Liver (tissue), 9 donors: ENCODE measurements around the gene ENO4. TPM values are rescaled to one million over a fixed set of nuclear protein-coding genes. Genes with fewer than 3 reads are reported as not detected.

Experiments
- DNase-seq: peaks from one replicate; pipeline ENCODE4 v3.0.0-alpha.2; 2017; ENCODE audit warnings: low spot score
- H3K27ac ChIP-seq, 2 donors: one replicate each; pipeline ENCODE4 v1.7.0; 2013; ENCODE audit warnings: inconsistent platforms in 2 of 2, low read length in 2 of 2, control low read depth in 1 of 2, low read depth in 1 of 2, mild to moderate bottlenecking in 1 of 2
- H3K27me3 ChIP-seq, 4 donors: one replicate each; pipeline versions ENCODE4 v1.6.1 to v1.7.0; 2013; ENCODE audit warnings: low read length in 3 of 4, inconsistent platforms in 1 of 4, mild to moderate bottlenecking in 1 of 4, moderate library complexity in 1 of 4; ENCODE audit not compliant: control insufficient read depth in 4 of 4, insufficient read depth in 4 of 4
- H3K36me3 ChIP-seq, 4 donors: one replicate each; pipeline versions ENCODE4 v1.6.1 to v1.7.0; 2013; ENCODE audit warnings: low read length in 3 of 4, mild to moderate bottlenecking in 3 of 4, low read depth in 1 of 4, moderate library complexity in 1 of 4; ENCODE audit not compliant: control insufficient read depth in 4 of 4, insufficient read depth in 3 of 4
- H3K4me1 ChIP-seq, 4 donors: one replicate each; pipeline versions ENCODE4 v1.6.1 to v1.7.0; 2013; ENCODE audit warnings: low read length in 3 of 4, mild to moderate bottlenecking in 3 of 4, moderate library complexity in 1 of 4; ENCODE audit not compliant: control insufficient read depth in 4 of 4, insufficient read depth in 4 of 4
- H3K4me3 ChIP-seq, 3 donors: one replicate each; pipeline versions ENCODE4 v1.6.1 to v1.7.0; 2013; ENCODE audit warnings: low read length in 3 of 3, control low read depth in 1 of 3, low read depth in 1 of 3, mild to moderate bottlenecking in 1 of 3
- H3K9ac ChIP-seq, 2 donors: one replicate each; pipeline ENCODE4 v1.7.0; 2013; ENCODE audit warnings: low read length in 2 of 2, mild to moderate bottlenecking in 2 of 2, moderate library complexity in 2 of 2, control low read depth in 1 of 2, low read depth in 1 of 2
- H3K9me3 ChIP-seq, 4 donors: one replicate each; pipeline versions ENCODE4 v1.6.1 to v1.7.0; 2013; ENCODE audit warnings: low read length in 3 of 4; ENCODE audit not compliant: control insufficient read depth in 4 of 4
- ATF3 ChIP-seq: IDR thresholded peaks from 2 replicates; pipeline ENCODE4 v1.6.1; 2016; ENCODE audit warnings: antibody characterized with exemption
- CTCF ChIP-seq: fragments of 150-350 bp; IDR thresholded peaks from 2 replicates; pipeline ENCODE4 v1.5.1; 2017; ENCODE audit warnings: improper control_type of control experiment, low read depth, low read length; ENCODE audit not compliant: missing input control
- FOXA1 ChIP-seq: IDR thresholded peaks from 2 replicates; pipeline ENCODE4 v1.6.1; 2016; ENCODE audit warnings: antibody characterized with exemption
- FOXA2 ChIP-seq: IDR thresholded peaks from 2 replicates; pipeline ENCODE4 v1.6.1; 2016; ENCODE audit warnings: antibody characterized with exemption
- GABPA ChIP-seq, 2 donors: IDR thresholded peaks in 1 of 2; conservative IDR thresholded peaks in 1 of 2; 2 replicates each; pipeline ENCODE4 v1.6.1; 2016; ENCODE audit warnings: antibody characterized with exemption in 2 of 2, mild to moderate bottlenecking in 1 of 2, moderate library complexity in 1 of 2
- HNF4A ChIP-seq, 2 donors: conservative IDR thresholded peaks; 2 replicates each; pipeline ENCODE4 v1.6.1; 2016; ENCODE audit warnings: antibody characterized with exemption in 2 of 2, mild to moderate bottlenecking in 2 of 2
- HNF4G ChIP-seq: IDR thresholded peaks from 2 replicates; pipeline ENCODE4 v1.6.1; 2016; ENCODE audit warnings: antibody characterized with exemption
- JUND ChIP-seq, 2 donors: IDR thresholded peaks; 2 replicates each; pipeline ENCODE4 v1.6.1; 2016; ENCODE audit warnings: antibody characterized with exemption in 2 of 2
- MAX ChIP-seq: IDR thresholded peaks from 2 replicates; pipeline ENCODE4 v1.6.1; 2016; ENCODE audit warnings: antibody characterized with exemption
- NR2F2 ChIP-seq: IDR thresholded peaks from 2 replicates; pipeline ENCODE4 v1.6.1; 2016; ENCODE audit warnings: antibody characterized with exemption
- RAD21 ChIP-seq, 2 donors: IDR thresholded peaks; 2 replicates each; pipeline ENCODE4 v1.6.1; 2016; ENCODE audit warnings: antibody characterized with exemption in 2 of 2, mild to moderate bottlenecking in 2 of 2
- REST ChIP-seq: IDR thresholded peaks from 2 replicates; pipeline ENCODE4 v1.6.1; 2016; ENCODE audit warnings: antibody characterized with exemption, mild to moderate bottlenecking
- RXRA ChIP-seq, 2 donors: IDR thresholded peaks; 2 replicates each; pipeline ENCODE4 v1.6.1; 2017 to 2018; ENCODE audit warnings: antibody characterized with exemption in 2 of 2, mild to moderate bottlenecking in 1 of 2
- SP1 ChIP-seq: IDR thresholded peaks from 2 replicates; pipeline ENCODE4 v1.6.1; 2018; ENCODE audit warnings: antibody characterized with exemption, mild to moderate bottlenecking
- TAF1 ChIP-seq: conservative IDR thresholded peaks from 2 replicates; pipeline ENCODE4 v1.6.1; 2016; ENCODE audit warnings: antibody characterized with exemption, mild to moderate bottlenecking
- YY1 ChIP-seq: IDR thresholded peaks from 2 replicates; pipeline ENCODE4 v1.6.1; 2016; ENCODE audit warnings: antibody characterized with exemption, mild to moderate bottlenecking
- ZBTB33 ChIP-seq: IDR thresholded peaks from 2 replicates; pipeline ENCODE4 v1.6.1; 2016; ENCODE audit warnings: antibody characterized with exemption
- WGBS: extraction: QIAGEN DNeasy Blood & Tissue Kit; methylation state at CpG from one replicate; pipeline ENCODE4 v1.1.7; 2013; 5-methylcytosine and 5-hydroxymethylcytosine counted together
- polyA plus RNA-seq, 2 donors: library from polyadenylated mRNA; stranded (reverse) in 1 of 2; unstranded in 1 of 2; fragments of 200-250 nt in 1 of 2; fragments of >200 nt in 1 of 2; fragmentation: Nextera tagmentation in 1 of 2; extraction: Ambion mirVana in 1 of 2; gene quantifications; one replicate each; pipeline versions ENCODE4 v1.2.1 to v1.2.3, GENCODE V29; 2013 to 2015
- total RNA-seq, 2 donors: library from RNA; depleted of rRNA; stranded (reverse); fragments of >200 nt; gene quantifications; one replicate each; pipeline ENCODE4 v1.2.3, GENCODE V29; 2014
- donor health status: healthy.
- donor health status: healthy.
- donor health status: healthy.
- donor health status: healthy.
- donor health status: healthy.

ENO4 gene
- total and polyA plus RNA-seq, 4 donors = 0.03 to 0.19 (median 0.10) TPM

GRCh38 chr10:116918583-116918982 lies 69.3 kb downstream of the ENO4 start (continued):
- TF ChIP-seq HNF4A (conservative IDR thresholded peaks at IDR 0.05) (no peak), SP1 (no peak), JUND (IDR thresholded peaks at IDR 0.05) (no peak), RAD21 (IDR thresholded peaks at IDR 0.05) (no peak)

- Histone ChIP-seq H3K36me3 (peaks cover 2 to 37% (median 15%) of the 10 kb centered on the region in 4 donors), H3K4me3 (no peak overlapping the region), H3K9ac (no peak overlapping the region), H3K27ac (no peak overlapping the region), H3K4me1 (no peaks in the 10 kb centered on the region), H3K27me3 (no peaks in the 10 kb centered on the region), H3K9me3 (no peaks in the 10 kb centered on the region)
- TF ChIP-seq CTCF (no peak), GABPA (IDR thresholded peaks at IDR 0.05 in 1 of 2, conservative IDR thresholded peaks at IDR 0.05 in 1 of 2) (no peak), HNF4A (conservative IDR thresholded peaks at IDR 0.05) (no peak), REST (no peak), FOXA2 (no peak), JUND (IDR thresholded peaks at IDR 0.05) (no peak), SP1 (no peak), YY1 (no peak), ZBTB33 (no peak), RXRA (IDR thresholded peaks at IDR 0.05) (no peak), ATF3 (no peak), TAF1 (no peak), MAX (no peak), FOXA1 (no peak), HNF4G (no peak), NR2F2 (no peak)
- 94% methylated on average over 2 of the region's 2 CpGs for WGBS
- DNase-seq = no peak
These were observed 69.9 kb downstream of the ENO4 start for GRCh38 chr10:116919164-116919563.
